ENCODE results near the gene PAPOLG.

GRCh38 chr2:60832621-60833020 lies 76.6 kb downstream of the PAPOLG start:
- no peak for TF ChIP-seq CTCF (IDR thresholded peaks at IDR 0.05; ENCODE audit: insufficient read depth, low read length, poor library complexity, severe bottlenecking)
- TF ChIP-seq EZH2phosphoT487 (conservative IDR thresholded peaks at IDR 0.05; ENCODE audit: low read length), result no peak

Measured in SU-DHL-6 (cell line).